Anterior cingulate cortex (tissue), 58 donors: ENCODE data around the gene VPS52.

ENCODE experiments used
- DNase-seq, 58 donors: peaks; one replicate each; lab custom pipeline; 2025; lab: John Stamatoyannopoulos, UW

The VPS52 gene

DNA sequence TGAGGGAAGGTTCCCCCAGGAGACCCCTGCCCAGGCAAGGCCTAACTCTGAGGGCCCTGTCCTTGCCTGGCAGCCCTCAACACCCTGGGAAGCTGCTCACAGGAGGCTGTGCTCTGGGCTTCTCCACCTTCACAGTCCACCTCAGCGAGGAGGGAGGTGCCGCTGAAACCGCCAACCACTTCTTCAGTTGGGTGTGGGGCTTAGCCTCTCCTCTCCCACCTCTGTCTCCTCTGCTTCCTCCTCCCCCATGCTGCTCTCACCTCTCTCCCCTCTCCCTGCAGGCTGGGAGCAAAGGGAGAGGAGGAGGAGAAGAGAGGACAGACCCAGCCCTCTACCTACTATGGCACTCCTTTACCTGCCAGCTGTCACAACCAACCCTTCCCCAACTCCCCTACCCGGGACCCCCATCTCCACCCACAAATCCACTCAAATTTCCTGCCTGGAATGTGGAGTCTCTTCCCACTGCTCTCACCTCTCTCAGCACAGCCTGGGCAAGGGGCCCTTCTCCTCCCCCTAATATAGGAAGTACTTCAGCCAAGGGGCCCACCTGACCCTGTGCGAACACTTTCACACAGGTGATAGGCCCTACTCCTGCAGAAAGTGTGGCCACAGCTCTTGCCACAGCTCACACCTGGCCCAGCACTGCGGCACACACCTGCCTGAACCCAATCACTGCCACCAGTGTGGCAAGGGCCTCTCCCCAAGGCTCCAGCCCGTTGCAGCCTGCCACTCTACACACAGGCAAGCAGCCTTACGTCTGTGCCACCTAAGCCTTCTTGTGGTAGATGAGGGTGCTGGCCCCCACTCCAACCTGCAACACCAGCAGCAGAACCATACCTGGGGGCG is 56.2 kb downstream of the VPS52 start:
- no peak for DNase-seq

DNA sequence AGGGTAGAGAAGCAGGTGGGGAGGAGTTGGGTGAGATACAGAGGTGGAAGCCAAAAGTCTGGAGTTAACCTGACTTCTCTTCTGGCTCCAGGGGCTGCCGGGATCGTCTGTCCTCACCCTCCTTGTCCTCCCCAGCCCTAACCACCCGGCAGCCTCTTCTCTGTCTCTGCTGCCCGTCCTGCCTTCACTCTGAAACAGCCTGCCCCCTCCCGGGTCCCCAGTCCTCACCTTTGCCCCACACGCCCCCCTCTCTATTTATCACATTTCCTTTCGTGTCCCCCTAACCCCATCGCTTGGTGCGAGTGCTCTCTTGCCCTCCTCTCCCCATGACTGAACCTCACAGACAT is 57.7 kb downstream of the VPS52 start:
- DNase-seq: no peak

- DNase-seq: peak in 13 of 58 donors; percentile 10 to 49 (median 25)
Observed at GRCh38 chr6:33213166-33213988, 58.3 kb downstream of the VPS52 start.

GRCh38 chr6:33212857-33213165 is 58.9 kb downstream of the VPS52 start:
- no peak for DNase-seq

DNA sequence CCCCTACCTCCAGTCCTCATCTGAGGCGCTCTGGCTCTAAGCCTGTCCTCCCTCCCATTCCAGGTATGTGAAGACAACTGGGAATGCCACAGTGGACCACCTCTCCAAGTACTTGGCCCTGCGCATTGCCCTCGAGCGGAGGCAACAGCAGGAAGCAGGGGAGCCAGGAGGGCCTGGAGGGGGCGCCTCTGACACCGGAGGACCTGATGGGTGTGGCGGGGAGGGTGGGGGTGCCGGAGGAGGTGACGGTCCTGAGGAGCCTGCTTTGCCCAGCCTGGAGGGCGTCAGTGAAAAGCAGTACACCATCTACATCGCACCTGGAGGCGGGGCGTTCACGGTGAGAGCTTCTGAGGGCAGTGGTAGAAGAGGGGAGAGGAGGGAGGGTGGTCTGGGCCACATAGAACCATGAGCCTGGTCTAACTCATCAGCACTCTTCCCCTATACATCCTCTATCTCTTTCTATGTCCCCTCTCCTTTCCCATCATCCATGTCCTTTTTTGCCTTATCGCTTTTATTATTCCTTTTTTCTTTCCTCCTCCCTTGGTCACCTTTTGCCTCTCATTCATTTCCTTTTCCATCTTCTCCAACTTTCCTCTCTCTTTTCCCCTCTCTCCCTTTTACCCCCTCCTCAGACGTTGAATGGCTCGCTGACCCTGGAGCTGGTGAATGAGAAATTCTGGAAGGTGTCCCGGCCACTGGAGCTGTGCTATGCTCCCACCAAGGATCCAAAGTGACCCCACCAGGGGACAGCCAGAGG is 59.8 kb downstream of the VPS52 start:
- no peak for DNase-seq

GRCh38 chr6:33211136-33211535 is 60.5 kb downstream of the VPS52 start:
- DNase-seq: no peak

DNA sequence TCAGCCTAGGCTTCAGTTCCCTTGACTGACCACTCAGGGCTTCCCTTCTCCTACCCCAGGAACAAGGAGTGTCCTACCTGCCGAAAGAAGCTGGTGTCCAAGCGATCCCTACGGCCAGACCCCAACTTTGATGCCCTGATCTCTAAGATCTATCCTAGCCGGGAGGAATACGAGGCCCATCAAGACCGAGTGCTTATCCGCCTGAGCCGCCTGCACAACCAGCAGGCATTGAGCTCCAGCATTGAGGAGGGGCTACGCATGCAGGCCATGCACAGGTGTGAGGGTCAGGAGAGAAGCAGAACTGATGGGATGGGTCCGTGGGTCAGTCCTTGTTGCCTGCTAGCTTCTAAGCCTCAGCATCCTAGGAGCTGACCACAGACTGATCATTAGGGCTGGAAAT is 61.8 kb downstream of the VPS52 start:
- DNase-seq: no peak

DNA sequence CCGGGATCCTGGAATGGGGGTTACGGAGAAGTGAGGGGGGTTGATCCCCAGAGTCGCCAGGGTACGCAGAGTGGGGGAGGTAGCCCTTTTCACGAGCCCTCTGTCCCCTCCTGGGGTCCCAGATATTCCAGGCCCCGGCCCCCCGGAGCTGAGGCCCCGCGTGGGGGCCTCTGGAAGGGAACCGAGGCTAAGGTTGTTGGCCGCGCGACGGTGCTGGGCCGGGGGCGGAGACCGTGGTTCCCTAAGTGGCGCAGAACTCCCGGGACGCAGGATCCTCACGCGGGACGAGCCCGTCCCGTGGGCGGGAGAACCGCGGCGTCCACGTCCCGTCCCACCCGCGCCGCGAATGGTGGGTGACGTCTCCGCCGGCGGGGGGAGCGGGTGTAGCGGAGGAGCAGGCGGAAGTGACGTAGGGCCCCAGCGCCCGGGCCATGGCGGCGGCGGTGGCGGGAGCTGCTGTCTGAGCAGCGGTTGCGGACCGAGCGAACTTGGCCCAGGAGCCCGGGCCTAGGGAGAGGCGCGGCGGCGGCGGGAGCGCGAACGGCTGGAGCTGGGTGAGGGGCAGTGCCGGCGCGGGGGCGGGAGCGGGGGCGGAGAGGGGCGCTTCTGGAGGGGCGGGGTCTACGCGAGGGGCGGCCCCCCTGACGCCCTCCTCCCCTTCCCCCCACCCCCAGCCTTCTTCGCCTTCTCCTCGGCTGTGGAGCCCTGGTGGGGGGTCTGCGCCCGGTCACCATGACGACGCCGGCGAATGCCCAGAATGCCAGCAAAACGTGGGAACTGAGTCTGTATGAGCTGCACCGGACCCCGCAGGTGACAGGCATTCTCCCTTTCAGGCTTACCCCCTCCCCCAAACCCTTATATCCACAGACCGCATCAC is 63.3 kb downstream of the VPS52 start, which contains the start of gene RING1:
Gene RING1 (plus strand): TSS at position 410 of the 877 bp plus-strand sequence. CDS start 323 bp downstream, at position 733.
- DNase-seq: peak in 55 of 58 donors; percentile 47 to 92 (median 80)

DNA sequence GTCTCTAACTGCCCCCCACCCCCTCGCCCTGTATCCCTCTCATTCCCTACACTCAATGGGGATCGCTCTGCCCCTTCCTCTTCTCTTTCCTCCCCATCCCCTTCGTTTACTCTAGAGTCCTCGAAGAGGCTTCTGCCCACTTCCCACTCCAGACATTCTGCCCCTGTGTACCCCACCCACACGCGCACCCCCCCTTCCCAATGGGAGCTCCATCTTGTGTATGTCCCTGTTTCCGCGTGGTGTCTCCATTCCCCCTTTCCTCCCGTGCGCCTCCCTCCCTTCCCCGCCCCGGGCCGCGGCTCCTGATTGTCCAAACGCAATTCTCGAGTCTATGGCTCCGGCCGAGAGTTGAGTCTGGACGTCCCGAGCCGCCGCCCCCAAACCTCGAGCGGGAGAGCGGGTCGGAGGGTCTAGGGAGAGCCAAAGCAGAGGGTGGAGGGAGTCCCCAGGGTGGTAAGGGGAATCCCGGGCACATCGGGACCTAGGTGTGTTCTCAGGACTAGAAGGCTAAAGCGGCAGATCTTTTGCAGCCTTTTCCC is 64.1 kb downstream of the VPS52 start:
- DNase-seq: peak in 18 of 58 donors; percentile 12 to 55 (median 37)

DNA sequence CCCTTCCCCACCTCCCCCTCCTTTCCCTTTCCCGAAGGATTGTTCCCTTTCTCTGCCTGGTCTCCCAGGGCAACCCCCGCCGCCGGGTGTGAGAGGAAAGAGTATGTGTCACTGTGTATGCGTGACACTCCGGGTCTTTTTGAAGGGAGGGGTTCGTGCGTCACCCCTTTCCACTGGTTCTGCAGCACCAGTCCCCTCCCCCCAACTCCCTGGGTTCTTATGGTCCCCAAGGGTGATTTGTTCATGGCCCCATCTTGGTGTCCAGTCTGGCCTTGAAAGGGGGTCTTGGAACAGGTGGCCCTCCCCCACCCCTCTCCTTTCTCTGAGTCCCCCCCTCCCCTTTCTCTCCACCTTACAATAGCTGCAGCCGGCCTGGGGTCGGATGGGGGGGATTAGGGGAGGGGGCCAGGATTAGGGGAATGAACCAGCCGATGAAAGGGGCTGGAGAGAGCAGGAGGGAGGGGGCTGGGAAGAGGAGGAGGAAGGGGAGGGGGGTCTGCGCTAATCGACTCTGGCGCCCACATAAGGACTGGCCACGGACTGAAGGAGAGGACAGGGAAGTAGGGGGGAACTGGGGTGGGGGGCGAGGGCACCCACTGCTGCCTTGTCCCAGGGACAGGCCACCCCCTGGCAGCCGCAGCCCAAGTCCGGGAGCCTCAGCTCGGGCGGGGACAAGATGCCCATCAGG is 64.7 kb downstream of the VPS52 start:
- peak in 9 of 58 donors; percentile 6 to 58 (median 26) for DNase-seq

- no peak for DNase-seq
Observed at GRCh38 chr6:33206027-33206863, 65.4 kb downstream of the VPS52 start.

DNA sequence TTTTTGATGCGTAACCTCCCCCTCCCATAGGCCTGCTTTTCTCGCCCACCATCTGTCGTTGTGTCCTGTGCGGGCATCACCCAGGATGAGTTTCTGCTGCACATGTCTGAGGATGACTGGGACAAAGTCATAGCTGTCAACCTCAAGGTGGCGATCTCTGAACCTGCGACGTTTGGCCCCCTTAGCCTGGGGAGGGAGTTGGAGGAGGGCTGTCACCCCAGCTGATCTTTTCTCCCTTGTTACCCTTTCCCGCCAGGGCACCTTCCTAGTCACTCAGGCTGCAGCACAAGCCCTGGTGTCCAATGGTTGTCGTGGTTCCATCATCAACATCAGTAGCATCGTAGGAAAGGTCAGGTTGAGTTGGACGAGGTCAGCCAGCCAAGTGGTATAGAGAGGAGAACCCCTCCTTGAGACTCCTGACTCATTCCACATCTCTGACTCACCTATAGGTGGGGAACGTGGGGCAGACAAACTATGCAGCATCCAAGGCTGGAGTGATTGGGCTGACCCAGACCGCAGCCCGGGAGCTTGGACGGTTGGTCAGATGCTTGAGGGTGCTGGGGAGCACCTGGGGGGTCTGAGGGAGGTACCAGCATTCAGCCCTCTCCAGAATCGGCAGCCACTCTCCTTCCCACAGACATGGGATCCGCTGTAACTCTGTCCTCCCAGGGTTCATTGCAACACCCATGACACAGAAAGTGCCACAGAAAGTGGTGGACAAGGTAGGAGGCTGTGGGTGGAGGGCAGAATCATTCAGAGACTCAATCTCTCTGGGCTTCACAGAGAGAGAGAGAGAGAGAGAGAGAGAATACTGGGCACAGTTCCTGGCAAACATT is 66.3 kb downstream of the VPS52 start:
- no peak for DNase-seq

GRCh38 chr6:33204415-33205190 is 67.1 kb downstream of the VPS52 start, which contains the start of gene HSD17B8:
HSD17B8 (plus strand) TSS chr6:33204655; CDS start chr6:33204669, 14 bp downstream.
- DNase-seq: peak; percentile 30 to 96 (median 88)

DNA sequence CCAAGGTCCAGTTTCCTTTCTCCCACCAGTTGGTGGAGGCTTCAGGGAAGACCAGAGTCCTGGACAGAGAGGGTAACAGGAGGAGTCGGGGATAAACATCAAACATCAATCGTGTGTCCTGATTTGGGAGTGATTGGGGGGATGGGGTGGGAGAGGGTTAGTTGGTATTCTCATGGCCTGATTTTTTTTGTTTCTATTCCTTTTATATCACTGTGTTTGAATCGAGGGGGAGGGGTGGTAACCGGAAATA is 67.6 kb downstream of the VPS52 start:
- no peak for DNase-seq

DNA sequence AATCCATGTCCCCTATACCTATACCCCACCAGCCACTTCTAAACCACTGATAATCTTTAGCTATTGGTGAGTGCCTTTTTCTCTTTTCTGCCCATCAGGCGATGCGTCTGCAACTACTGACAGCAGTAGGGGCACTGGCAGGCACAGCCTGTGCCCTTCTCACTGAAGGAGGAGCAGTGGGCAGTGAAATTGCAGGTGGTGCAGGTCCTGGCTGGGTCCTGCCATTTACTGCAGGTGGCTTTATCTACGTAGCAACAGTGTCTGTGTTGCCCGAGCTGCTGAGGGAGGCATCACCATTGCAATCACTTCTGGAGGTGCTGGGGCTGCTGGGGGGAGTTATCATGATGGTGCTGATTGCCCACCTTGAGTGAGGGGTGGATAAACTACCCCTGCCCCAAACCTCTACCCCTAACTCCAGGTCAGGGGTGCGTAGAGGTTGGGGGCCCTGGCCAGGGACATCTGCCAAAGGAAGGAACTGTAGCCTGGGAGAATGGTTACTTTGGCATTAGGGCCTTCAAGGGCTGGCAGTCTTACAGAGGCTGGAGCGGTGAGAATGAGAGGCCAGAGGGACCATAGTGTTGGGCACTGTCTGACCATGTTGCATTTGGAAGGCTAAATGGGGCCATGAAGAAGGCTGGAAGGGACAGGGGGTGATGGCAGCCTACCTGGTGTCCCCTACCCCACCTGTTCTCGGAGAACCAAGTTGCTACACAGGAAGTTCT is 68.1 kb downstream of the VPS52 start:
- DNase-seq: no peak

DNA sequence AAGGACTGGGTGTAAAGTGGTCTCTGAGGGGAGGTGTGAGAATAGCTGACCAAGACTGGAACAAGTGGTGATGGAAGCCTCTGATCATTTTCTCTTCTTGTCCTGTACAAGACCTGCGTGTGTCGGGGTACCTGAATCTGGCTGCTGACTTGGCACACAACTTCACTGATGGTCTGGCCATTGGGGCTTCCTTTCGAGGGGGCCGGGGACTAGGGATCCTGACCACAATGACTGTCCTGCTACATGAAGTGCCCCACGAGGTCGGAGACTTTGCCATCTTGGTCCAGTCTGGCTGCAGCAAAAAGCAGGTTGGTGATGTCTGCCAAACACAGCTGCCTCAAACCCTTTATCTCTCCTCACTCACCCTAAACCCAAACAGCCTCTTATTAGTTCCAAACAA is 68.9 kb downstream of the VPS52 start:
- DNase-seq: no peak
